Epidermal melanocyte (primary cell): ENCODE measurements around the gene SSNA1.
A peak's percentile ranks its signal among the peaks of the same experiment; 100 is the strongest.
"Not testable (repeated sequence)": the region's sequence is repeated elsewhere in the genome, so short reads cannot be mapped to it uniquely, and the experiment has no call there.

Source experiments
- DNase-seq: peaks from one replicate; pipeline ENCODE4 v3.0.0; 2011; ENCODE audit warnings: low spot score; ENCODE audit not compliant: insufficient read length

SSNA1 gene

GRCh38 chr9:137230705-137231371 is 42.4 kb downstream of the SSNA1 start, which contains the start of gene SLC34A3:
TSS of gene SLC34A3 (plus strand) at chr9:137230901. CDS start at chr9:137231703, 802 bp downstream.
- no peak for DNase-seq

GRCh38 chr9:137231372-137232039 is 43.0 kb downstream of the SSNA1 start:
- no peak for DNase-seq

- DNase-seq: no peak
These were observed 43.6 kb downstream of the SSNA1 start for GRCh38 chr9:137232101-137232500.

- DNase-seq: no peak
These were observed 44.0 kb downstream of the SSNA1 start for GRCh38 chr9:137232510-137232909.

GRCh38 chr9:137233143-137233980 is 44.9 kb downstream of the SSNA1 start:
- DNase-seq: no peak

- DNase-seq: no peak
These were observed 45.7 kb downstream of the SSNA1 start for GRCh38 chr9:137234055-137234697.

- DNase-seq: no peak
These were observed 46.4 kb downstream of the SSNA1 start for GRCh38 chr9:137234758-137235423.

- no peak for DNase-seq
These were observed 47.2 kb downstream of the SSNA1 start for GRCh38 chr9:137235424-137236237.

- peak; percentile 96 for DNase-seq
These were observed 47.9 kb downstream of the SSNA1 start for GRCh38 chr9:137236238-137236935.

GRCh38 chr9:137236936-137237421 is 48.5 kb downstream of the SSNA1 start:
- DNase-seq: no peak

GRCh38 chr9:137237759-137238726 is 49.6 kb downstream of the SSNA1 start:
- no peak for DNase-seq

GRCh38 chr9:137239541-137240200 is 51.2 kb downstream of the SSNA1 start:
- not testable (repeated sequence) for DNase-seq
